Fibroblast of pulmonary artery (primary cell): Measurements from ENCODE around the gene IMP4.

ENCODE experiments used
- DNase-seq: peaks from one replicate; pipeline ENCODE4 v3.0.0-alpha.2; 2010; ENCODE audit warnings: low read depth
- H3K4me3 ChIP-seq: replicated peaks from 2 replicates; pipeline ENCODE4 v1.5.1; 2011; ENCODE audit warnings: low read depth, mild to moderate bottlenecking, control low read depth, low read length, moderate library complexity
- TF ChIP-seq, protein P1 (sequence below): IDR thresholded peaks from 2 replicates; pipeline ENCODE4 v1.5.1; 2011; ENCODE audit warnings: mild to moderate bottlenecking, control low read depth, low read length, inconsistent platforms; ENCODE audit errors: missing control alignments

IMP4 gene

DNA sequence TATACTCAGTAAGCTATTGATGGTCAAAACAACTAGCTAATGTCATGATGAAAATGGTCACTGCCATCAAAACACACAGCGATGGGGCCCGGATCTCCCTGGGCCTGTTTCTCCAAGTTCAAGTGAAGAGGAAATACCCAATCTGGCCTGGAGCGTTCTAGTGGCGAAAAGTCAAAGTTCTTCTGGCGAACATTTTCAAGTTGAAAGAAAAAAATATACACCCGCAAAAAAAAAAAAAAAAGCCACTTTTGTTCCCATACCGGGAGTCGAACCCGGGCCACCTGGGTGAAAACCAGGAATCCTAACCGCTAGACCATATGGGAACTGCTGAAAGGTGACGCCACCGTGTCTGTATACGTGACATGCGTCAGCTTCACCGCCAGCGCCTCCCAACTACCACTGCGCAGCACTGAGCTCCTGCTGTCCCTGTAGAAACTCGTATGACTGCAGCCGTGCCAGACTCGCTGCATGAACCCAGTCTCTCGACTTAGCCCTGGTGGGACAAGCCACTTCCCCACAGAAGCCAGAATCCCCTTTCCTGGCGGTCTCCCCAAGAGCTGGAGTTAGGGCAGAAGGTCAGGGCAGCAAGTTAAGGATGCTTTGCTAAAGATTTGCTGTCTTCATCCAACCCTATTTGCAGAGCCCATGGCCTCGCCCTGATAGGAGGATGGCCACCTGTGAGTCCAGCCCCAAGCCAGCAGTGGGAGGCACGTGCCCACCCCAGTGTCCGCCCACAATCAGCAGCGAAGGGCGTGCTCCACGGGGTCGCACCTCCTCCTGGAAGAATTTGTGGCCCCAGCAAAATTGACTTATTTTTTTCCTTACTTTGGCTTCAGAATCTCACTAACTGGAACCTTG is 5.6 kb upstream of the IMP4 start:
- peak; percentile 83 for DNase-seq
- peak overlapping the region; percentile 48 for H3K4me3 ChIP-seq
- TF ChIP-seq, protein P1, sequence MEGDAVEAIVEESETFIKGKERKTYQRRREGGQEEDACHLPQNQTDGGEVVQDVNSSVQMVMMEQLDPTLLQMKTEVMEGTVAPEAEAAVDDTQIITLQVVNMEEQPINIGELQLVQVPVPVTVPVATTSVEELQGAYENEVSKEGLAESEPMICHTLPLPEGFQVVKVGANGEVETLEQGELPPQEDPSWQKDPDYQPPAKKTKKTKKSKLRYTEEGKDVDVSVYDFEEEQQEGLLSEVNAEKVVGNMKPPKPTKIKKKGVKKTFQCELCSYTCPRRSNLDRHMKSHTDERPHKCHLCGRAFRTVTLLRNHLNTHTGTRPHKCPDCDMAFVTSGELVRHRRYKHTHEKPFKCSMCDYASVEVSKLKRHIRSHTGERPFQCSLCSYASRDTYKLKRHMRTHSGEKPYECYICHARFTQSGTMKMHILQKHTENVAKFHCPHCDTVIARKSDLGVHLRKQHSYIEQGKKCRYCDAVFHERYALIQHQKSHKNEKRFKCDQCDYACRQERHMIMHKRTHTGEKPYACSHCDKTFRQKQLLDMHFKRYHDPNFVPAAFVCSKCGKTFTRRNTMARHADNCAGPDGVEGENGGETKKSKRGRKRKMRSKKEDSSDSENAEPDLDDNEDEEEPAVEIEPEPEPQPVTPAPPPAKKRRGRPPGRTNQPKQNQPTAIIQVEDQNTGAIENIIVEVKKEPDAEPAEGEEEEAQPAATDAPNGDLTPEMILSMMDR, result no peak

- DNase-seq, result peak; percentile 83
- TF ChIP-seq, protein P1, result no peak
- H3K4me3 ChIP-seq, result no peak overlapping the region
These were observed 4.9 kb upstream of the IMP4 start for GRCh38 chr2:130337735-130338325.

DNA sequence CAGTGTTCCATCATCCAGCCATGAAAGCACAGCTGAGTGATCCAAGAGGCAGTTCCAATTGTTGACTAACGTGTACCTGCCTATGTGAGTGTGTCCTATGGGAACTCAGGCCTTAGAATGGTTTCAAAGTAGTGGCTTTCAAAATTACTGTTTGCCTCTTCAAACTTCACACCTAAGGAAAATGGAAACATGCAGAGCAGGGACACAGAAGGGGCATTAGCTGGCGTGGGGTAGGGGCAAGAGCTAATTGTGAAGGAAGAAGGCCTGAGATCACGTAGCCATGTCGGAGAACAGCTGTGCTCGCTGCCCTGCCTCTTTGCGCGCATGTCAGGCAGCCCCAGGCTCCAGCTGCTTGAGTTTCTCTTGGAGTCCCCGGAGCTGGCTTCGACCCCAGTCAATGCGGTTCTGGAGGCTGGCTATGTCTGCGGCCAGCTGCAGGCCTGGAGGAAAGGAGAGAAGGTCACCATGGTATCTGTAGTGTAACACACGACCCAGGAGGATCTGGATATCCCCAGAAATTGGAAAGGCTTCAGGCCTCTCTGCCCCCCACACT is 3.8 kb upstream of the IMP4 start:
- no peak overlapping the region for H3K4me3 ChIP-seq
- no peak for DNase-seq
- TF ChIP-seq, protein P1, result no peak

- TF ChIP-seq, protein P1, result no peak
- no peak for DNase-seq
- H3K4me3 ChIP-seq, result no peak overlapping the region
These were observed 2.6 kb upstream of the IMP4 start for GRCh38 chr2:130339885-130340745.

DNA sequence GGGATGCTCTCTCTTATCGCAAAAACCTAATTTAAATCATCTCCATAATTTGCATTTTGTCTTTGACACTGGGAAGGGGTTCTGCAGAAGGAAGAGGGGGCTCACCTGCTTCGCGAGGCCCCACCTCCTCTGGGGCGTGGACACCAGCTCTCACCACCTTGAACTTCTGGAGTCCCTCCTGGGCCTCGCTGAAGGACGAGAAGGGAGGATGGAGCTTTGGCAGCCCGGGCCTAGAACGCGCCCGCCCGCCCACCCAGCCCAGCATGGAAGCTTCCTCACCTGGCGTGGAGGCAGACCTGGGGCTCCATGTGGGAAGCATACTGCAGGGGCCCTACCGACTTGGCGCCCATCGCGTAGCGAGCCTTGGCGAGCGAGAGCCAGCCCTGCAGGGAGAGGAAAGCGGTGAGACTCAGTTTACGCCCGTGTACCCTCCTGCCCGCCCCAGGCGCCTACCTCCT is 1.1 kb upstream of the IMP4 start:
- H3K4me3 ChIP-seq, result peak overlapping the region; percentile 86
- TF ChIP-seq, protein P1, result no peak
- DNase-seq, result no peak

GRCh38 chr2:130342020-130342532 is 621 bp upstream of the IMP4 start:
- DNase-seq, result peak; percentile 93
- TF ChIP-seq, protein P1, result no peak
- H3K4me3 ChIP-seq, result peak overlapping the region; percentile 86
